GM12872 (cell line): Measurements from ENCODE around the gene ZNF804B.

ENCODE experiments used
- TF ChIP-seq, protein P1 (sequence below): IDR thresholded peaks from 3 replicates; pipeline ENCODE4 v1.5.1; 2011; ENCODE audit warnings: low read depth, mild to moderate bottlenecking, low read length, moderate library complexity; ENCODE audit not compliant: insufficient read depth

The ZNF804B gene

DNA sequence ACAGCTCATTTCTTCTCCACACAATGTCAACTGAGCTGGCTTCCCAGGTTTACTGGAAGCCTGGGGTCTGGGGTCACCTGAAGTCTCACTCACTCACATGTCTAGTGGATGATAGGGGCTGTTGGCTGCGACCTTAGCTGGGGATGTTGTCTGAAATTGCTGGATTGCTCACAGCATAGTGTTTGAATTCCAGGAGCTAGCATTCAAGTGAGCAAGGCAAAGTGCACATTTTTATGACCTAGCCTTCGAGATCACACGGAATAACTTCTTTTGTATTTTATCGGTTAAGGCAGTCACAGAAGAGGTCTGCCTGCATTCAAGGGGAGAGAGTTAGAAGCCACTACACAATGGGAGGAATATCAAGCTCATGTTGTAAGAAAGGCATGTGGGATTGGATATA lies 32.4 kb downstream of the ZNF804B start:
- TF ChIP-seq, protein P1, sequence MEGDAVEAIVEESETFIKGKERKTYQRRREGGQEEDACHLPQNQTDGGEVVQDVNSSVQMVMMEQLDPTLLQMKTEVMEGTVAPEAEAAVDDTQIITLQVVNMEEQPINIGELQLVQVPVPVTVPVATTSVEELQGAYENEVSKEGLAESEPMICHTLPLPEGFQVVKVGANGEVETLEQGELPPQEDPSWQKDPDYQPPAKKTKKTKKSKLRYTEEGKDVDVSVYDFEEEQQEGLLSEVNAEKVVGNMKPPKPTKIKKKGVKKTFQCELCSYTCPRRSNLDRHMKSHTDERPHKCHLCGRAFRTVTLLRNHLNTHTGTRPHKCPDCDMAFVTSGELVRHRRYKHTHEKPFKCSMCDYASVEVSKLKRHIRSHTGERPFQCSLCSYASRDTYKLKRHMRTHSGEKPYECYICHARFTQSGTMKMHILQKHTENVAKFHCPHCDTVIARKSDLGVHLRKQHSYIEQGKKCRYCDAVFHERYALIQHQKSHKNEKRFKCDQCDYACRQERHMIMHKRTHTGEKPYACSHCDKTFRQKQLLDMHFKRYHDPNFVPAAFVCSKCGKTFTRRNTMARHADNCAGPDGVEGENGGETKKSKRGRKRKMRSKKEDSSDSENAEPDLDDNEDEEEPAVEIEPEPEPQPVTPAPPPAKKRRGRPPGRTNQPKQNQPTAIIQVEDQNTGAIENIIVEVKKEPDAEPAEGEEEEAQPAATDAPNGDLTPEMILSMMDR, result no peak

DNA sequence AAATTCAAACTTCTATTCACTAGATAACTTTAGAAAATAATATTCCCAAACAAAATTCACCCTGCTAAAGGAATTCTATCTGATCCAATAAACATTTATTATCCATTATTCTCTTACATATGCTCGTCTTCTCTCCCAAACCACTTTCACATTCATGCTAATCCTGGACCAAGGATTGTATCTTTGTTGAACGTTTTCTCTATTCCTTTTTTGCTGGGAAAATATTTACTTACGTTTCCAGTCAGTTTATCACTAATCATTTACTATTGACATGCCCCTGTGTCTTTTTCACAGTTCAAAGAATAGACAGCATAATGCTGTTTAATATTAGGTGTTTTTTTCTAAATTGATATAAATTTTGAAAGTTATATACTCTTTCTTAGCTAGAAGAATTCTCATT lies 32.9 kb downstream of the ZNF804B start:
- TF ChIP-seq, protein P1, result no peak

DNA sequence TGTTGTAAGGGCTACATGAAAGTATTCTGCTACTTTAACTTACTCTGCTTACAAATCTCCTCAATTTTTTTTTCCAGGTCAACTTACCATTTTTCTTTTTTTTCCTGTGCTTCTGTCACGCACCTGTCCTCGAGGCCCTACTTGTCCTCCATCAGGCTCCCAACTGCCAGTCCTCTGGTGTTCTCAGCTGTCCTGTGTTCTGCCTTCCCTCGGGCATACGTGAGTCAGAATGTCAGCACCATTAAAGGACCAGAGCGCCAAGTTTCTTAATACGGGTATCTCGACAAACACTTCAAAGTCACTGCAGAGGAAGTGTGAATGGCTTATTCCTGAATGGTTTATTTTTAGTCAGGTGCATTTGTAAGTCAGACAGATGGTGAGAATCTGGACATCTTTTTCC lies 36.1 kb downstream of the ZNF804B start, which contains the start of gene TEX47:
Gene TEX47 (minus strand): TSS at position 185 of the 400 bp plus-strand sequence. CDS start 795 bp downstream, outside the sequence.
- TF ChIP-seq, protein P1, result no peak

DNA sequence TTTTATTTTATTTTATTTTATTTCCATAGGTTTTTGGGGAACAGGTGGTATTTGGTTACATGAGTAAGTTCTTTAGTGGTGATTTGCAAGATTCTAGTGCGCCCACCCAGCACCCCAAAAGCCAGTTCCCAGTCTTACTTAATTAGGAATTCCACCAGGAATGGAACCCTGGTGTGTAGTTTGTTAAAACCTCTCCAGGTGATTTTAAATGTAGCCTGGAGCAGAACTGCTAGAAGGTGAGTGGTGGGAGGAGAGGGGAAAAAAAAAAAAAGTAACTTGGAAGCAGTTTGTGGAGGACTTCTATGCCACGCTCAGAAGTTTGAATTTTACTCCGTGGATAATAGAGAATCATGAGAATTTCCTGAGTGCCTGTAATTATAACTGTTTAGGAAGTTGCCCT lies 41.5 kb downstream of the ZNF804B start:
- TF ChIP-seq, protein P1, result no peak

DNA sequence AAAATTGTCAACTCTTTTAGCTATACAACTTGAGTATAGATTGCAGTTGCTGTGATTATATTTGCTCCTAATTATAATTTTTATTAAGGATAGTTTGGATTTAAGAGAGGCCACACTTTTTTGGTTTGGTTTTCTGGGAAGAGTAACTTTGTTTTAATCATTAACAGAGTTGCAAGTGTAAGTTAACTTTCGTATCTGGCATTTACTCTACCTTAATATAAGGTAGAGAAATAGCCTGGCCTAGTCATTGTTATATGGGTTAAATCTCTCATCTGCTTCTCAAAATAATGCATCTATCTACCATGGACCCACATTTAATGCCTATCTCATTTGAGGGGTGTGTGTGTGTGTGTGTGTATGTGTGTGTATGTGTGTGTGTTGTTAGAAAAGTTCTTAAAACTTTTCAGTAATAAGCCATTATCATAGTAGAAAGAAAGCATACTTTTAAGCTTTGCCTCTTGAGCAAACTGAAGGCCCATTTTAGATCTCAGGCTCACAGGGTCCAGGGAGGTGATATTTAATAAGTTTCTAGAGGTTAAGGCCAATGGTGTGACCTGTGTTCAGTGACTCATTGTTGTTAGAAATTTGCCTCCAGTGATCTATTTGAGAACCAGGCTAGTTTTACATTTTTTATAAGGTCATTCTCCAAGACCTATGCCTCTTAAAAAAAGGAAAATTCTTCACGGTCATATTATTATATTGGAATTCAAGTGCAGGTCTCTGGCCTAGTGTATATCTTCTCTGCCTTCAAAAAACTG lies 47.0 kb downstream of the ZNF804B start:
- TF ChIP-seq, protein P1, result no peak

DNA sequence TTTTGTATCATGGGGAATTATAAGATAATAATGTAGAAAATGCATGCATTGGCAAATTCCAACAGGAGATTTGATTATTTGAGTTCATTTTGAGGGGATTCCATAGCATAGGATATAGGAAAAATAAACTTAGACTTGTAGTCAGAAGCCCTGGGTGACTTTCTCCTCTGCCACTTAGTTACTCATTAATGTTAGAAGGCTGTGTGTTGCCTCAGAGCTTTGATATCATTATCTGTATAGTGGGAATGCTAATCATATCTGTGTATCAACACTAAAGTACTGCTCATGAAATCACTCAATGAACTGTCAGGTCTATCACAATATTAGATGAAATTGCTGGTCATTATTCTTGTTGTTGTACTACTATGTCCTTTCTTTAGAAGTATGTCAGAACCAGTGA lies 59.1 kb downstream of the ZNF804B start:
- TF ChIP-seq, protein P1, result no peak

DNA sequence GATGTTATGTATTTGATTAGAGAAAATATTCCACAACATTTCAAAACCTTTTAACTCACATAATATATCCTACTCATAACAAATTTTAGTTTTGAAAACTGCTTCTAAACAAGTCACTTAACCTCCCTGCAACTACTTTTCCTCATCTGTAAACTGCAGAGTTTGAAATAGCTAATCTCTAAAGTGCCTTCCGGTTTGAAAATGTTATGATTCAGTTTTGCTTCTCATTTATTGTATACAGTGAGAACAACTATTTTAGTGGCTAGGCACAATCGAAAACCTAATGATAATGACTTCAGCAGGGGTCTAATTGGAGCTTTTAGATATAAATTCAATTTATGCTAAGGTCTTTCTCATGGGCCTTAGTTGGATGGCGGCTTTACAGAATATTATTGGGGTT lies 66.7 kb downstream of the ZNF804B start:
- TF ChIP-seq, protein P1, result no peak
